ENCODE data around the gene TMEM213.

DNA sequence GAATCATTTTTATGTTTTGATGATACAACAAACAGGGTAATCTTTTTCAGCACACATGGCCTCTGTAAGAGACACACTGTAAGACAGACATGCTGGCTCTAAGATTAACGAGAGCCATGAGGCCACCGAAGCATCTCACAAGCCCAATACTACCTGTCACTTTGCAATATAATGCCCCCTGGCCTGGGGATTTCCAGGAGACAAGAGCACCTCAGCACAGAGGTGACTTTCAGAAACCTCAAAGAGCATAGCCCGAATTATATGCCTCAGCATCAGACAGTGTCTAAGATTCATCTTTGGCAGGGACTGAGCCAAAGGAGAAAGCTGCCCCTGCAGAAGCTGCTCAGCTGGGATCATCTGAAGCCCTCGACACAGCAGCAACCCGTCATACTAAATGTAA, 44.2 kb upstream of the TMEM213 start:
- no peak for TF ChIP-seq EP300 (IDR thresholded peaks at IDR 0.05)
- TF ChIP-seq, protein P1, sequence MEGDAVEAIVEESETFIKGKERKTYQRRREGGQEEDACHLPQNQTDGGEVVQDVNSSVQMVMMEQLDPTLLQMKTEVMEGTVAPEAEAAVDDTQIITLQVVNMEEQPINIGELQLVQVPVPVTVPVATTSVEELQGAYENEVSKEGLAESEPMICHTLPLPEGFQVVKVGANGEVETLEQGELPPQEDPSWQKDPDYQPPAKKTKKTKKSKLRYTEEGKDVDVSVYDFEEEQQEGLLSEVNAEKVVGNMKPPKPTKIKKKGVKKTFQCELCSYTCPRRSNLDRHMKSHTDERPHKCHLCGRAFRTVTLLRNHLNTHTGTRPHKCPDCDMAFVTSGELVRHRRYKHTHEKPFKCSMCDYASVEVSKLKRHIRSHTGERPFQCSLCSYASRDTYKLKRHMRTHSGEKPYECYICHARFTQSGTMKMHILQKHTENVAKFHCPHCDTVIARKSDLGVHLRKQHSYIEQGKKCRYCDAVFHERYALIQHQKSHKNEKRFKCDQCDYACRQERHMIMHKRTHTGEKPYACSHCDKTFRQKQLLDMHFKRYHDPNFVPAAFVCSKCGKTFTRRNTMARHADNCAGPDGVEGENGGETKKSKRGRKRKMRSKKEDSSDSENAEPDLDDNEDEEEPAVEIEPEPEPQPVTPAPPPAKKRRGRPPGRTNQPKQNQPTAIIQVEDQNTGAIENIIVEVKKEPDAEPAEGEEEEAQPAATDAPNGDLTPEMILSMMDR (IDR thresholded peaks at IDR 0.05) = no peak

Data from gastroesophageal sphincter (tissue), 3 donors.